ENCODE data around the gene SGIP1.

The SGIP1 gene

DNA sequence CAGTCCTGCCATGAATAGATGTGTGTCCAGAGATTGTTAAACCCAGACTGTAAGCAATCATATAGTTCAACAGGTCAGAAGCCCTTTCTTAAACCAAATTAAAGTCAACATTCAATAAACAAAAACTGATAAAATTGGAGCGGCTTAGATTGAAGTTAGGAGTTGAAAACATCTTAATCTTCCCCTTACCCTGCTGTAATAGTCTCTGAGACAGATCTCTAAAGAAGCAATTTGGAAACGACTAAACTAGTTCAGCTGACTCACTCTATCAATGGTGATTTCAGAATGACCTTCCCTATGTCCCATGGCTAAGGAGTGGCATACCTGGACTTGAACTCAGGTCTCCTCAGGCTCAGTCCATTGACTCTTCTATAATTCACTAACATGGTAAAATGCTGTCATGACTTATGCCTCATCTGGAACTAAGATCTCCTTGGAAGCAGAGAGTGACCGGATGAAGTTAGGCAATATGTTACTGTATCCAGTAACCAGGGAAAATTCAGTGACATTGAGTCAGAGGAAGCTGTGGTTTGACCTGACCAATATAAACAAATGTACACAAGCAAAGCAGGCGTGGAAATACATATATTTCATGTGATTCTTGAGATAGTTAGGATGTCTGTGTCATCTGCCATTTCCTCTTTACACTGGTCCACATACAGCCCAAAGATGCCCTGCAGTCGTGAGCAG lies 30.1 kb downstream of the SGIP1 start:
- H3K27ac ChIP-seq: no peak overlapping the region

DNA sequence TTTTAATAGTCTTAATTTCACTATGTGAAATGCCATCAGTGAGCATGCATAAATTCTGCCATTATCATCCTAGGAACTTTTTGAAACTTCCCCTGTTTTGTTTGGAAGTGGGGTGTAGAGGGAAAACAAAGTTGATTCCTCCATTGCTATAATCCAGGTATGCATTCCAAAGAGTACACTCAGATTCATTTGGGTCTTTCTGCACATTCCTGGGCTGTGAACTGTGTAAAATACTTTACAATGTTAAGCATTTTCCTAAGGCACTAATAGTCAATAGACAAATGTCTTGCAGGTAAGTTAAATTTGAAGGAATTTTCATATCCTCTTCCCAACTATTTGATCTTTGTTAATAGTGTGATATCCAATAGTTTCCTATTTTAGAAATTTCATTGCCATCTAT lies 36.2 kb downstream of the SGIP1 start:
- H3K27ac ChIP-seq: no peak overlapping the region

More for the DNA sequence above, 30.1 kb downstream of the SGIP1 start:
- TF ChIP-seq CTCF (IDR thresholded peaks at IDR 0.05): no peak

DNA sequence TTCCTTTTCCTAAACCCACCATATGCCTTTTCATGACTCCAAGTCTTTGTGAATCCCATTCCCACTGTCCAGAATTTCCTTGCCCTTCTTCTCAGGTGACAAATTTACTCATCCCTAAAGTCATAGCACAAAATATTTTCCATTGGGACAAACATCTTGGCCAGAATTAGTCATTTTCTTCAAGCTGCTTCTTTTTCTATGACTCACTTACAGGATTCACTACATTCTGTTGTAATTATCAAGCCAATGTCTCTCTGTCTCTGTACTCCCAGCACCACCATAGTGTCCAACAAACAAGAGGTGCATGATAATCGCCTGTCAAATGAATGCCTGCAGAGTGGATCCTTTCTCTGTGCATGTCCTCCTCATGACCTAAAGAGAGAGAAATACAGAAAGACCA lies 37.8 kb downstream of the SGIP1 start:
- TF ChIP-seq ZFX (IDR thresholded peaks at IDR 0.05; ENCODE audit: borderline replicate concordance) (no peak), CTCF (IDR thresholded peaks at IDR 0.05) (no peak)
- H3K27ac ChIP-seq: no peak overlapping the region

More for the DNA sequence above, 36.2 kb downstream of the SGIP1 start:
- no peak for TF ChIP-seq CTCF (IDR thresholded peaks at IDR 0.05)
- no peak for TF ChIP-seq ZFX (IDR thresholded peaks at IDR 0.05; ENCODE audit: borderline replicate concordance)

DNA sequence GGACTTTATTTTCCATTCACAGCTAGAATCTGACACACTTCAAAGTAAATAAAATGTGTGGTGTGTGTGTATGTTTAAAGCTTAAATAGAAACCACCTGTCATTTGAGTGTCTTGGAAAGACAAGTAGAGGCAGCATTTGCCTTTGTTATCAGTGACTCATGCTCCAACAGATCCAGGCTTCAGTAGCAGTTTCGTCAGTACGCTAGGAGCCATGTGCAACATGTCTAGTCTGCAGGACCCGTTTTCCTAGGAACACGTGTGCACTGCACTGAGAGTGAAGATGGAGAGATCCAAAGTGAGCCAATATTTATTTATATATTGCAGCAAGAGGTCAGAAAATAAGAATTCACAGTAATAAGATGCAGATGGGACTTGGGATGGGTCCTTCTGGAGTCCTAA lies 41.8 kb downstream of the SGIP1 start:
- H3K27ac ChIP-seq: no peak overlapping the region
- no peak for TF ChIP-seq ZFX (IDR thresholded peaks at IDR 0.05; ENCODE audit: borderline replicate concordance)
- TF ChIP-seq CTCF (IDR thresholded peaks at IDR 0.05): no peak

- no peak overlapping the region for H3K27ac ChIP-seq
- TF ChIP-seq CTCF (IDR thresholded peaks at IDR 0.05): no peak
- no peak for TF ChIP-seq ZFX (IDR thresholded peaks at IDR 0.05; ENCODE audit: borderline replicate concordance)
Observed at GRCh38 chr1:66576645-66577044, 42.7 kb downstream of the SGIP1 start.

DNA sequence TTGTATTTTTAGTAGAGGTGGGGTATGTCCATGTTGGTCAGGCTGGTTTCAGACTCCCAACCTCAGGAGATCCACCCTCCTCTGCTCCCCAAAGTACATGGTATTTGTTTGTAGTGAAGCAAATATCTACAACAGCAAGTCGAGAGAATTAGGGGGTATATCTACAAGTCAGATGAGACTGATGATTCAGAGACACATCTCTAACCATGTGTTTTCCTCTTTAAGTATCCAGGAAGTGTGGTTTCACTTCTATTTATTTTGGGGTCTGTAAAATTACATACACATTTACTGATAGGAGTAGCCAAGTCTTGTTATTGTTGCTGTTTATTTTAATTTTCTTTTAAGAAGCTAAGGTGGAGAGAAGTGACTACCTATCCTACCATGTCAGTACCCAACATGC lies 44.9 kb downstream of the SGIP1 start:
- no peak for TF ChIP-seq CTCF (IDR thresholded peaks at IDR 0.05)
- TF ChIP-seq ZFX (IDR thresholded peaks at IDR 0.05; ENCODE audit: borderline replicate concordance): no peak

DNA sequence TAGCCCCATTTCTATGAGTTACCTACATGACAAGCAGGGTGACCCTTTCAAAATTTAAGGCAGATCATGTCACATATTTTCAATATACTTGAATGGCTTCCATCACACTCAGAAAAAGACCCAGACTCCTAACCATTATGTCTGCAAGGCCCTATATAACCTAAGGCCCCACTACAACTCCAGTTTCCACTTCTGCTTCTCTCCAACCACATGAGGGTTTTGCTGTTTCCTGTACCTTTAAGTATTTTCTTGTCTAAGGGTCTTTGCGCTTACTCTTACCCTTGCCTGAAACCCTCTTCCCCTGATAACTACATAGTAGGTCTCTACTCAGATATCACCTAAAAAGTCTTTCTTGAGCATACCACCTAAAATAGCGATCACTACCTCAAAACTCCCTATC lies 46.1 kb downstream of the SGIP1 start:
- no peak overlapping the region for H3K27ac ChIP-seq
- TF ChIP-seq ZFX (IDR thresholded peaks at IDR 0.05; ENCODE audit: borderline replicate concordance): no peak
- TF ChIP-seq CTCF (IDR thresholded peaks at IDR 0.05): no peak

More for the DNA sequence above, 44.9 kb downstream of the SGIP1 start:
- H3K27ac ChIP-seq: no peak overlapping the region

All from 22Rv1 (cell line).